Measurements from ENCODE around the gene FAM221B.

DNA sequence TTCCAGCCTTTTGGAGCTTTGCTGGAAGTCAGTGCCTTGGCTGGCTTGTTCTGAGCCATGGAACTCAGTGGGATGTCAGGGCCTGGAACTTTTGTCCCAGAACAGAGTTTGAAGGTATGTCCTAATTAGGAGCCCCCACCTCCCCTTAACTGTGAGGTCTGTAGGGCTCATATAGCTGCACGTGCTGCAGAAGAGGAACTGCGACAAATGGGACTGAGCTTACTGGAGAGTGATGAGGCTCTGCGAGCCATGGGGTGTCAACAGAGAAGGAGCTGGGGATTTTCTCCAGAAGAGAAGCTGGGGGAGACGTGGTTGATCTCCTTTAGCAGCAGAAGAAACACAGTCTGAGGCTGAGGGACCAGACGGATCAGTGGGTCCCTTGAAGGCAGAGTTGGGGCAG, 11.4 kb upstream of the FAM221B start:
- TF ChIP-seq, protein P1, sequence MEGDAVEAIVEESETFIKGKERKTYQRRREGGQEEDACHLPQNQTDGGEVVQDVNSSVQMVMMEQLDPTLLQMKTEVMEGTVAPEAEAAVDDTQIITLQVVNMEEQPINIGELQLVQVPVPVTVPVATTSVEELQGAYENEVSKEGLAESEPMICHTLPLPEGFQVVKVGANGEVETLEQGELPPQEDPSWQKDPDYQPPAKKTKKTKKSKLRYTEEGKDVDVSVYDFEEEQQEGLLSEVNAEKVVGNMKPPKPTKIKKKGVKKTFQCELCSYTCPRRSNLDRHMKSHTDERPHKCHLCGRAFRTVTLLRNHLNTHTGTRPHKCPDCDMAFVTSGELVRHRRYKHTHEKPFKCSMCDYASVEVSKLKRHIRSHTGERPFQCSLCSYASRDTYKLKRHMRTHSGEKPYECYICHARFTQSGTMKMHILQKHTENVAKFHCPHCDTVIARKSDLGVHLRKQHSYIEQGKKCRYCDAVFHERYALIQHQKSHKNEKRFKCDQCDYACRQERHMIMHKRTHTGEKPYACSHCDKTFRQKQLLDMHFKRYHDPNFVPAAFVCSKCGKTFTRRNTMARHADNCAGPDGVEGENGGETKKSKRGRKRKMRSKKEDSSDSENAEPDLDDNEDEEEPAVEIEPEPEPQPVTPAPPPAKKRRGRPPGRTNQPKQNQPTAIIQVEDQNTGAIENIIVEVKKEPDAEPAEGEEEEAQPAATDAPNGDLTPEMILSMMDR (IDR thresholded peaks at IDR 0.05): no peak
- TF ChIP-seq POLR2A (IDR thresholded peaks at IDR 0.05): no peak
